NCI-H510A (cell line): ENCODE measurements around the gene AMN.

Experiments used
- DNase-seq: peaks from one replicate; lab custom pipeline; 2025; lab: John Stamatoyannopoulos, UW

AMN gene

GRCh38 chr14:102944448-102945330 lies 22.2 kb downstream of the AMN start:
- no peak for DNase-seq

- DNase-seq: no peak
These were observed 23.1 kb downstream of the AMN start for GRCh38 chr14:102945346-102946130.

- DNase-seq: no peak
These were observed 25.0 kb downstream of the AMN start for GRCh38 chr14:102947321-102948103.

GRCh38 chr14:102948698-102949061 lies 26.2 kb downstream of the AMN start:
- DNase-seq: peak; percentile 29

- DNase-seq: no peak
These were observed 26.8 kb downstream of the AMN start for GRCh38 chr14:102949062-102949800.

- no peak for DNase-seq
These were observed 27.5 kb downstream of the AMN start for GRCh38 chr14:102949801-102950451.

GRCh38 chr14:102951034-102951433 lies 28.6 kb downstream of the AMN start:
- no peak for DNase-seq

- no peak for DNase-seq
These were observed 29.3 kb downstream of the AMN start for GRCh38 chr14:102951799-102952198.

- no peak for DNase-seq
These were observed 29.8 kb downstream of the AMN start for GRCh38 chr14:102952276-102952675.

- DNase-seq: no peak
These were observed 30.6 kb downstream of the AMN start for GRCh38 chr14:102953100-102953499.

GRCh38 chr14:102954081-102954789 lies 31.8 kb downstream of the AMN start:
- DNase-seq: no peak

- no peak for DNase-seq
These were observed 33.4 kb downstream of the AMN start for GRCh38 chr14:102955636-102956408.

- DNase-seq: no peak
These were observed 34.8 kb downstream of the AMN start for GRCh38 chr14:102957222-102957621.

- DNase-seq: no peak
These were observed 36.0 kb downstream of the AMN start for GRCh38 chr14:102958461-102958860.

- DNase-seq: no peak
These were observed 39.7 kb downstream of the AMN start for GRCh38 chr14:102962111-102962627.

GRCh38 chr14:102964152-102964730 lies 41.8 kb downstream of the AMN start:
- no peak for DNase-seq

- DNase-seq: no peak
These were observed 42.8 kb downstream of the AMN start for GRCh38 chr14:102965282-102965681.

GRCh38 chr14:102965971-102966655 lies 43.6 kb downstream of the AMN start:
- no peak for DNase-seq
